Measurements from ENCODE around the gene ZNF467.

DNA sequence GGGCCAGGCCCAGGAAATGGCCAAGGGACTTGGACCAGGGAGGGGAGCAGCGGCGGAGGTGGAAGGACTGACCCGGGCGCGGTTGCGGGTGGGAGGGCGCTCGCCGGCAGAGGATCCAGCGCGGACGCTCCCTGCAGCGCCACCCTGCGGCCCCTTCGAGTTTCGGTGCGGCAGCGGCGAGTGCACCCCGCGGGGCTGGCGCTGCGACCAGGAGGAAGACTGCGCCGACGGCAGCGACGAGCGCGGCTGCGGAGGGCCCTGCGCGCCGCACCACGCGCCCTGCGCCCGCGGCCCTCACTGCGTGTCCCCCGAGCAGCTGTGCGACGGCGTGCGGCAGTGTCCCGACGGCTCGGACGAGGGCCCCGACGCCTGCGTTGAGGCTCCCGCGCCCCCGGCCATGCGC, 16.8 kb upstream of the ZNF467 start:
- TF ChIP-seq, protein P1, sequence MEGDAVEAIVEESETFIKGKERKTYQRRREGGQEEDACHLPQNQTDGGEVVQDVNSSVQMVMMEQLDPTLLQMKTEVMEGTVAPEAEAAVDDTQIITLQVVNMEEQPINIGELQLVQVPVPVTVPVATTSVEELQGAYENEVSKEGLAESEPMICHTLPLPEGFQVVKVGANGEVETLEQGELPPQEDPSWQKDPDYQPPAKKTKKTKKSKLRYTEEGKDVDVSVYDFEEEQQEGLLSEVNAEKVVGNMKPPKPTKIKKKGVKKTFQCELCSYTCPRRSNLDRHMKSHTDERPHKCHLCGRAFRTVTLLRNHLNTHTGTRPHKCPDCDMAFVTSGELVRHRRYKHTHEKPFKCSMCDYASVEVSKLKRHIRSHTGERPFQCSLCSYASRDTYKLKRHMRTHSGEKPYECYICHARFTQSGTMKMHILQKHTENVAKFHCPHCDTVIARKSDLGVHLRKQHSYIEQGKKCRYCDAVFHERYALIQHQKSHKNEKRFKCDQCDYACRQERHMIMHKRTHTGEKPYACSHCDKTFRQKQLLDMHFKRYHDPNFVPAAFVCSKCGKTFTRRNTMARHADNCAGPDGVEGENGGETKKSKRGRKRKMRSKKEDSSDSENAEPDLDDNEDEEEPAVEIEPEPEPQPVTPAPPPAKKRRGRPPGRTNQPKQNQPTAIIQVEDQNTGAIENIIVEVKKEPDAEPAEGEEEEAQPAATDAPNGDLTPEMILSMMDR (IDR thresholded peaks at IDR 0.05): peak in 5 of 6 experiments; percentile 18 to 63 (median 37)
- no peak for TF ChIP-seq POLR2A (IDR thresholded peaks at IDR 0.05)

Measured in esophagus squamous epithelium (tissue), 4 donors.